Islet of Langerhans (tissue), 1 donor: ENCODE data around the gene VDAC1.
"Not testable (repeated sequence)": the region's sequence is repeated elsewhere in the genome, so short reads cannot be mapped to it uniquely, and the experiment has no call there.

Experiments
- FAIRE-seq: peaks from one replicate; lab custom pipeline; 2011; peaks lifted over from hg19 to GRCh38; lab: Jason Lieb, UNC

The VDAC1 gene

DNA sequence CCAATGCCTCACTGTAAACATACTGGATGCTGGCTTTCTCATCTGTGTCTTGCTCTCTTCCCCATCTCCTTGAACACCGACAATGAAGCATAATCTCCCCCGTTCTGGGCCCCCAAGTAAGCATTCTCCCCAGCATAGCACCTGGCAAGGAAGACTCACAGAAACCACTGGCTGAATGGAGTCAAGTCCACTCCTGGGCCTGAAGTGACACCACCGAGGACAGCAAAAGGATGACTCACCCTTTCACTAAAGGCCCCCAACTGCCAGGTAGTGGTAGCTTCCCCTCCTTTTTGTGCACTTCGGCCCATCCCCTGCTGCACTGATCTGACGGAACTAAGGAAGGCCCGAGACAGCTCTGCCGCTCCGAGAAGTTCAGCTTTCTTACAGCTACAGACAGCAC, 9.4 kb downstream of the VDAC1 start:
- no peak for FAIRE-seq

DNA sequence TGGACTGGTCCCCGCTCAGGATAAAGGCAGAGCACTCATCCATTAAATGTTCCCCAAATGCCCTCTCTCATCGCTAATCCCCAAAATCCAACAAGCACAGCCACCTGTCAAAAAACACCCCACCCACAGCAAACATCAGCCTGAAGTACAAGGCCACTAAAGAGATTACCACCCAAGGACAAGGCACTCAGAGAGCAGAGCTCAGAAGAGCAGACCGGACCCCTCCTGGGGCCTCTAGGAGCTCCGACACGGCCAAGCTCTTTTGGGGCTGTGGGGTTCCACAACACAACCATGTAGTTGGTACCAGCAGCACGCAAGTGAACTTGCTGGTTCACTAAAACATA, 9.8 kb downstream of the VDAC1 start:
- no peak for FAIRE-seq

DNA sequence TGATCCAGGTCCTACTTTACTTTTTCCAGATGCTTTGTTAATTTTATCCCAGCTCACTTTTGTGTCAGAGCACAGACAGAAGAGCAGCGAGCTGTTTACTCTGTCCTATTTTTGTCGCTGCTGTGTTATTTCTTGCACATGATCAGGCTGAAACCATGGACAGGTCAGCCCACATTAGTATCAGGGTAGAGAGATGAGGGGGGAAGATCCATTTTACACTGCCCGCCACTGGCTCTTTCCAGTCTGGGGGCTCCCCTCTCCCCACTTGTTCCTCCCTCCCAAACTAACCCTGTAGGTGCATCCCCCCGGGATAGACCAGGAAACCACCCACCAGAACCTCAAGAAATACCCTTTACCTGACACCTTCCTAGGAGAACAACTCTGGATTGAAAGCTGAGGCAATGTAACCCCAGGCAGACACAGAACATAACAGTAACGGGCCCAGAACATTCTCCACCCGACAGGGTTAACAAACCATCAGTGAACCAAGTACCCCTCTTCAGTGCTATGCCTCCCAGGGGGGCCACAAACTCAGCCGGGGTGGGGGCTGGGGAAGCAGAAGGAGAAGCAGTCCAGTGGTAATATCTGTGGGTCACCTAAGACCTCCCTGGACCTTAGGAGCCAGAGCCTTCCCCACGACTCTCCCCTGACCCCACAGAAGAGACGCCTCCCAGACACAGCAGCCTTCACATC, 10.3 kb downstream of the VDAC1 start:
- no peak for FAIRE-seq

DNA sequence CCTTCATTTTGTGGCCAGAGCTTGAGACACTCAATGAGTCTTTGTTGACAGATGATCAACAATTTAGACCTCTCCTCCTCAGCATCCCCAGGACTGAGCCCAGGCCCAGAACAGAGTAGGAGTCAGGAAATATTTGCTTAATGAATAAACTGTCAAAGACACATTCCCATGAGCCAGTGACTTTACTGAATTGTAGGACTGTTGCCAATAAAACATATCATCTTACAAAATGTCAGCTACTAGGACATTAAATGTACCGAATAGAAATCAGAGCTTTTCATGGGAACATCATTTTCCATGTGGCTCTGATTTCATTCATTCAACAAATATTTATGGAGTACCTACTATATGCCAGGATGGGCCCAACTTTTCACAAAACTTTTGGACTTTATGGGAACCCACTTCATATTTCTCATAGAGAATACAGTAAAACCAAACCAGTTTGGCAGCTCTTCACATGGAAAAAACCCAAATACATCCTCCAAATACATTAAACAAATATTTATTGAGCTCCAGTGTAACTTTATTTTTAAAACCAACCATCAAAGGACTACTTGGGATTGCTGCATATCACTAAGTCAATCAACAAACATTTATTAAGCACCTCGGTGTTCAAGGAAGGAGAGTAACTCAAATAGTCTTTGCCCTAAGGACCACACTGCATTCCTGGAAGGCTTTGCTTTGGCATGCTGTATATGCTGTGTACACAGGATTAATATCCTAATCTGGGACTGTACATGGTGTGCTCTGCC, 11.4 kb downstream of the VDAC1 start:
- FAIRE-seq: no peak

DNA sequence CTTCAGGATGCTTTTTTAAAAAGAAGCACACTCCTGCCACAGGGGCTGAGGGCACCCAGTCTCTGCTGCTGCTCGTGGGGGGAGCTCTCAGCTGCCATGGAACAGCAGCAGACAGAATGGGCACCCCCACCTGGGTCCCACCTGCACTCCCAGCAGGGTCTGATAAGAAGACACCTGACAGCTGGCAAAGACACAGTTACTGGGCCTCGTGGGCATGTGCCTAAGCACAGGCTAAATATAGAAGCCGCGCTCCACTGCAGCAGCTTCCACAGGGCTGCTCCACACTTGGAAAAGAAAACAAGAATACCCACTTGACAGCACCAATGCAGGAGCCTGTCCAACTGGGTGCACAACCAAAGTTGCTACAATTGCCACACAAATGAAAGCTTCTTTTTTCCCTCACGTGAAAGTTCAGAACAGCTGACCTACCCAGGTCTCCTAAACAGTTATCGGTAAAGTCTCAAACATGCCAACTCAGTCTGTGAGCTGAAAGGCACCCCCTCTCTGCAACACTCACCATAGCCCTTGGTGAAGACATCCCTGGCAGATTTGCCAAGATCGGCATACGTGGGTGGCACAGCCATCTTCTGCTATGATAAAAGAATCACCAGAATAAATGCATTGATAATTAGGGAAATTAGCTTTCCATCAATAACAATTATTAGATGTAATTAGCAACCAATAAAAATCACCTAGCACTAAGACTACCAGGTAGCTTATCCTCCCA, 12.2 kb downstream of the VDAC1 start:
- no peak for FAIRE-seq

DNA sequence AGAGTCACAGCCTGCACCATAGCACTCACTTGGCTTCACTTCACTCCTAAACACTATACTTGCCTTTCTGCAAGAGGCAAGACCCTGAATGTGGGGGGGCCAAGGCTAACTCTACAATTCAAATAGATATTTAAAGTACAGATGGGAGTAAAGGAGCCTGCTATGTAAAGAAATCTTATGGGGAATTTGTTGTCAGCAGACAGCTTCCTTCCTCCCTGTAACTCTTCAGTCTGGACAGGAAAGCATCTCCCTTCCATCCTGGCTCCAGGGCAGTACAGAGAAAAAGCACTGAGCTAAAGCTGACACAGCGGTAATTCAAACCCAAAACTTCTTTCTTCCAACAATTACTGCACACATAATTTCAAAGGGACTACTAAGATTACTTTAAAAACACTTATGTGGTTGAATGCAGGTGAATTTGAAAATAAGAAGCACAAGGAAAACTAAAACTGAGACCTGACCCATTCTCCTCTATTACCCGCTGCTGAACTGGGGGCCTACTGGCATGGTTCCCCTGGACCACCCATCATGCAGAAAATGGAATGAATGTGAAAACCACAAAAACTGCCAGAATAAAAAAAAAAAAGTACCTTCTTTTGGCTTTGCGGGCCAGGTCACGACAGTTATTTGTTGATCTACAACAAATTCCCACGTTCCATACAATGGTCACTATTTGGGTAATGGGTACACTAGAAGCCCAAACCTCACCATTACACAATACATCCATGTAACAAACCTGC, 13.4 kb downstream of the VDAC1 start:
- FAIRE-seq: no peak

DNA sequence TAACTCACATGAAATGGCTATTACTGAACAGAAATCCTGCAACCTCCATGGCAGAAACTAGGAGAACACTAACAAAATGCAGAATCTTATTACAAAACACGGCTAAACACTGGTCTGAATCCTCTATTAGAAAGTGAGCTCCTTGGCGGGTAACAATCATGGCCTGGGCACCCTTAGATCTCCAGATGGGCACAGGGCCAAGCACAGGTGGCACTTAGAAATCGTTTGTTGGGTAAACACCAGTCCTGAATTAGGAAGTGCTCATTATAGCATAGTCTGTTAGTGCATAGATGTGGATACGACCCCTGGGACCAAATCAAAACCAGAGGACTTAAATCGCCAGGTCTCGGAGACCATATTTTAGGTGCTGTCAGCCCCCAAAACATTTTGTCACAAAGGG, 14.4 kb downstream of the VDAC1 start:
- no peak for FAIRE-seq

DNA sequence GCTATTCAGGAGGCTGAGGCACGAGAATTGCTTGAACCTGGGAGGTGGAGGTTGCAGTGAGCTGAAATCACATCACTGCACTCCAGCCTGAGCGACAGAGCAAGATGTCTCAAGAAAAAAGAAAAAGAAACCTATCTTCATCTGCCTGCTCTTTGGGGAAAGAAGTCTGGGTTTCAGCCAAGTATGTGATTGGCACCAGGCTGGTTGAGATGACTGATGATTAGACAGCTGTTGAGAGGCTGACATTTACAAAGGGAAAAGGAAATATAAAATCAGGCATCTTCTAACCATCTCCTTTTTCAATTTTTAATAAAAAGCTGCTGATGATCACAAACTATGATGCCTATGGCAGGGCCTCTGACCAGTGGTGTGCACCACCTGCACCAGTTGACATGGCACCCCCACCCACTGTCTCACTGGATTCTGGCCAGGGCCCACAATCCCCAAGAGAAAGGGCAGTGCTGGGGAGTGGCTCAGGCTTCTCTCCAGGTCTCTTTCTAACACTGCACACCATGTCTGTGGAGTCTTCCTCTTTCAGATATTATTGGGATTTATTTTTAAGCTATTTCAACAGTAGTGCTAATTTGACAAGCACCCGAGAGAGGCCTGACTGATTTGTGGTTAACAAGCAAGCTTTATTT, 19.1 kb downstream of the VDAC1 start:
- no peak for FAIRE-seq

DNA sequence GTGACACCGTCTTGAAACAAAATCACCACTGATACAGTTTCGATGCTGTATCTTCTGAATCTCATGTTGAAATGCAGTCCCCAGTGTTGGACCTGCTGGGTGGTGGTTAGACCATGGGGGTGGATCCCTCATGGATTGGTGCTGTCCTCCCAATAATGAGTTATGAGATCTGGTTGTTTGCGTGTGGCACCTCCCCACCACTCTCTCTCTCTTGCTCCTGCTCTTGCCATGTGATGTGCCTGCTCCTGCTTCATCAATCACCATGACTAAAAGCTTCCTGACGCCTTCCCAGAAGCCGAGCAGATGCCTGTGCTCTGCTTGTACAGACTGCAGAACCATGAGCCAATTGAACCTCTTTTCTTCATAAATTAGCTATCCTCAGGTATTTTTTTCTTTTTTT, 21.1 kb downstream of the VDAC1 start:
- FAIRE-seq: no peak

DNA sequence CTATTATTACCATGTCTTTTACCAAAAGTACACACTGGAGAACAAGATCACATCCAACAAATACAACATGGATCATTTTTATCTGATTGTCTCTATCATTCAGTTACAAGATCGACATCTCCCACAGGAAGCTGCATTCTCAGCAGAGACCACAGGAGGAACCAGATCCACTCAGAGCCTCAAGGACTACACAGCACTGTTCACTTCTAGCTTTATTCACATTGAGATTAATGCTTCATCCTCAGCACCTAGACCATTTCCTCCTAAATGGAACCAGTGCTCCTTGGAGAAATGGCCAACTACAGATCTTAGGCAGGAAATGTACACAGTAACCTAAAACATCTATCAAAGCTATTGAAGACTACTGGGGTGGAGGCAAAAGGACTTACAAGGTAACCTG, 23.1 kb downstream of the VDAC1 start:
- no peak for FAIRE-seq

DNA sequence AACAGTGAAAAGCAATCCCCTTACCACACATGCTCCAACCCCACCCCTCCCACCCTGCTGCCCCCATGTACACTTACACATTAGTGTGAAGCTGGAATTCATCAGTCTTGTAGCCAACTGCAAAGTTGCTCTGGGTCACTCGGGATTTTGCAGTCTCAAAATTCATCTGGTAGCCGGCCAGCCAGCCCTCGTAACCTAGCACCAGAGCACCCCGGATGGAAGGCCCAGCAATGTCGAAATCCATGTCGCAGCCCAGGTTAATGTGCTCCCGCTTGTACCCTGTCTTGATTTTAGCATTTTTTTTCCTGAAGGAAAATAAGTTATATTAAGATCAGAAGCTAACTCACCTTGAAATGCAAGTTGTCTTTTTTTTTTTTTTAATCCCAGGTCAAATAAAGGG, 24.1 kb downstream of the VDAC1 start:
- FAIRE-seq: no peak

DNA sequence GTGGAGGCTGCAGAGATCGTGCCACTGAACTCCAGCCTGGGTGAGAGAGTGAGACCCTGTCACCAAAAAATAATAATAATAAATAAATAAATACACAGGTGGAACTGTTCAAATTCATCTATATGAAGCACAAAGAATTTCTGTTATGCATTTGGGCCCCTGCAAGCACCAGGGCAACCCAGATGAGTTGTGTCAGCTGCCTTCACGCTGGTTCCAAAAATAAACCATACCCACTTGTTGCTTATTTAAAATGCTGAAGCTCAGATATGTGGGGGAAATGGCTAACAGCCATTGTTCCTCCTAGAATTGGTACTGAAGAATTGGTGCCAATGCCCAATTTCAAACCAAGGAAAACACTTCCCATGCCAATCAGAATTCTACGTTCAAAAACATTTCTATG, 25.8 kb downstream of the VDAC1 start:
- no peak for FAIRE-seq

DNA sequence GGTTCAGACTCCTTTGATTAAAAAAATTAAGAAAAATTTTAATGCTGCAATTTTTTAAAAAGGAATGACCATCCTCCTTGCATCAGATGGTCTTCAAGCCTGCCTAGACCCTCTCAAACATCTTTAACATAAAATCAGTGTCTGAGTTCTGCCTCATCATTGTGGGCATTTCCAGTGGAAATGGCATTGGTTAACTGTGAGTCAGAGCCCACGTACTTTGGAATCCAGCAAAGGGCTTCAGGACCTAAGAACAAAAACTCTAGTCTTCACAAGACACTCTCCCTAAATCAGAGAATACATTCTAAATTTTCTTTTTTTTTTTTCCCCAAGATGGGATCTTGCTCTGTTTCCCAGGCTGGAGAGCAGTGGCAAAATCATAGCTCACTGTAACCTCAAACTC, 26.9 kb downstream of the VDAC1 start:
- FAIRE-seq: no peak

DNA sequence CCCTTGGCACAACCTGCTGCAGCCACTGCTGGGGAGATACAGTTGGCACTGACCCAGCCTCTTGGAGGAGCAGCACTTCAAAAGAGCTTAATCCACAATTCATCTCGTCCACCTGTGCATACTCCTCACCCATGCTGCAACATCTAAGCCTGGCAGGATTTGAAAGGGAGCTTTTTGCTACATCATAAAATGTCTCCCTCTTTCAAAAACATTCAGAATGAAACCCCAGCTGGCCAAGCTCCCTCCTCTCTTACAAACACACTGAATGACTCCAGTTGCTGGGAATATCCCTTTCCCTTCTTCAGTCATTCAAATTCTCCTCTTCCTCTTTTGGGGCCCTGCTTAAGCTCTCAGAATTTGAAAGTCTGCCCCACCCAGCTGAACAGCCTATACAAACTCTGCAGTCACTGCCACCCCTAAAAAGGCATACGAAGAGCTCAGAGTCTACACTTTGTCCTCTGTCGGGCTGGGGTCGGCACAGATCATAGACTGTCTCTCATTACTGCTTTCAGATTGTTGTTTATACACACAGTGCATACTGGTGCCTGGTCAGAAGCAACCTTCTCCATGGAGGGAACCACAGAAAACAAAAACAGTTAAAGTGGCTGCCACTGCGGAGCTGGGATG, 27.5 kb downstream of the VDAC1 start:
- FAIRE-seq: no peak

DNA sequence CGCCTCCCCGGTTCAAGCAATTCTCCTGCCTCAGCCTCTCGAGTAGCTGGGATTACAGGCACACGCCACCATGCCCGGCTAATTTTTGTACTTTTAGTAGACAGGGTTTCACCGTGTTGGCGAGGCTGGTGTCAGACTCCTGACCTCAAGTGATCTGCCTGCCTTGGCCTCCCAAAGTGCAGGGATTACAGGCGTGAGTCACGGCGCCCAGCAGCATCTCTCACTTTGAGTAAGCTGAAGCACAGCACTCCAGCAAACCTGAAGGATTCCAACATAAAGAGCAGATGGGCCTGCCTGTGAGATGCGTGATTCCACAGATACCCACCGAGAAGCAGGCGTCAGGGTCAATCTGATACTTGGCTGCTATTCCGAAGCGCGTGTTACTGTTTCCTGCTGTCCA, 29.2 kb downstream of the VDAC1 start:
- not testable (repeated sequence) for FAIRE-seq

DNA sequence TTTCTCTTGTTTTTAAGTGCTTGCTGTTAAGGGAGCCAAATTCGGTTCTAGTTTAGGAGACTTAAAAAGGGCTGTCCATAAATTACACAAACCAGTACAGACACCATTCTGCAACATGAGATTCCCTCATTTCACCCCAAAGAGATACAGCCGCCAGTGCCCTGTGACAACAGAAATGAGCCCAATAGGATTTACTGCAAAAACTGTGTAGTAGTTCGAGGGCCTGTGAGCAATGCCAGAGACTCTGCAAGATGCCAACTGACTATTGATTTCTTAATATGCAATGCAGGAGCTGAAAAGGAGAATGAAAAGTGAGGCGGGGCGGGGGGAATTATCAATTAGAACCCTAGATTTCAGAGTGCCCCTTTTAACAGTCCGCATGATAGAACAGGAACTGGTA, 30.6 kb downstream of the VDAC1 start:
- FAIRE-seq: no peak

DNA sequence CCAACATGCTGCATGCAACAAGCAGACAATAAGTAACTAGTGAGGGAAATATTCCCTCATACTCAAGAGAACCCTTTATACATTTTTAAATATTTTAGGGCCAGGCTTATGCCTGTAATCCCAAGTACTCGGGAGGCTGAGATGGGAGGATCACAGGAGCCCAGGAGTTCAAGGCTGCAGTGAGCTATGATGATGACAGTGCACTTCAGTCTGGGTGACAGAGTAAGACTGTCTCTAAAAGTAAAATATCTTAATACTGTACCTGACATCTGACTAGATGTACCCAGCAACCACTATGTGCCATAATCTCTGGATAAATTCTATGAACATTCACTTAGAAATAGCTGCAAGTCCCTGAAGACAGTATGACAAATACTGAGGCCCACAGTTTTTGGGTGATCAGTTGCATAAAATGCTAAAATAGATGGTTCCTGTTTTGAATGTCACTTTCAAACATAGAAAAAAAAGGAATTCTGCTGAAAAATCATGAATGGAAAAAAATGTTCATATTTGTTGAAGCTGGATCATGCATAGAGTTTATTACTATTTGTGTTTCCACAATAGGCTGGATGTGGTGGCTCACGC, 34.4 kb downstream of the VDAC1 start:
- FAIRE-seq: no peak

DNA sequence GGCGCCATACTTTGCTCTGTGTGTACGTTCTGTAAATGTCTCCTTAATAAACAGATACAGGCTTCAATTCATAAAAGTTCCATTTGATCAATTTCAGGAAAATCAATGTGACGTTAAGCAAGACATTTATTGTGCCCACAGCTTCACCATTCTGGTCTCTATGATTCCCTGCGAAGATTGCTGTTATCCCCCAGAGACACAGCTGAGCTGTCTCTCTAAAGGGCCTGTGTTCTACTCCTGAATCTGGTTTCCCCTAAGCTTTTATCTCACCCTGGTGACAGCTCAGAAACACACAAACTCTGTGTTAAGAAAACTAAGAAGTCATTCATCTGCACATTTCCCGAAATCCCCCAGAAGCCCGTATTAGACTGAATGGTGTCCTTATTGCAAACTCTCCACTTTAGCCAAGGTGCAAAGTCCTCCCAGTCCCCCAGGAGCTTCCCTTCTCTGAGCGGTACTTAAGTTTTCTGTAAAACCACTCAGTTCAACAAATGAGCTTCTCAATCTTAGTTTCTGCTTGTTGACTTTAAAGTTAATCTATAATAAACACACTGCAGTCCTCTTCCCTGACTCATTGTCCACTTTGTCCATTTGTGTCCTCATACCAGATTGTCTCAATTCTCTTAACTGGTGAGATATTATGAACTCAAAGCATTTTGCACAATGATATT, 35.0 kb downstream of the VDAC1 start:
- FAIRE-seq: no peak

DNA sequence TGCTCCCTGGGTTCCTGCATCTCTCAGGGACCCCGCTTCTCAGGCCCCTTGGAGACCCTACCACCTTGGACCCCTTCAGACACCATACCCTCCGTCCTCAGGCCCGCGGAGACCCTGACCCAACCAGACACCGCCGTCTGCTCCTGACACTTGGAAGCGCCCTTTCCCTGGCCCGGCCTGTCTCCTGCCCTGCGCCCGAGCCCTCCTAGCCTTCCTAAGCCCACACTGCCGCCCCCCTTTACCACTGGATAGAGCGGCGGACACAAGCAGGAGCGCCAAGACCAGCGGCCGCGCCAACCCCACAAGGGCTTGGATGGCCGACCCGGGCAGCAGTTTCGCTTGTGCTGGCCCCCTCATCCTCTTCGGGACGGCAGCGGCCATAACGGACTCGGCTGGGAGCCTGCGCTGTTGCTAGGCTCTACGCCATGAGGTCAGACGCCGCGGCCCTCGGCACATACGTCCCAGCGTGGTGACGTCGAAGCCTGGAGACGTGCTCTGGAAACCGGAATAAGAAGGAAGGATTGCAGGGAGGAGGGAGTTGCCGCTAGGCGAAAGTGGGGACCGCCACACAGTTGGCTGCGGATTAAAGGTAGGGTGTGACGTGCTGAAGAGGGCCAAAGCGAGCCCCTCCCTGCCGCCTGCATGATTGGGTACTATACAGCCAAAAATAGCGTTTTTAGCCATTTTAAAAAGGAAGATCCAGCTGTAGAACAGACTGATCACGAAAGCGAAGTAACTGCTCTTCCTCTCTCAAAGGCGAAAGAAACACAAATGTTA, 36.4 kb downstream of the VDAC1 start, which contains the start of gene C5orf15:
C5orf15 (minus strand) TSS at position 422 of the 777 bp plus-strand sequence; CDS start at position 381, 41 bp downstream.
- FAIRE-seq: peak; percentile 77

DNA sequence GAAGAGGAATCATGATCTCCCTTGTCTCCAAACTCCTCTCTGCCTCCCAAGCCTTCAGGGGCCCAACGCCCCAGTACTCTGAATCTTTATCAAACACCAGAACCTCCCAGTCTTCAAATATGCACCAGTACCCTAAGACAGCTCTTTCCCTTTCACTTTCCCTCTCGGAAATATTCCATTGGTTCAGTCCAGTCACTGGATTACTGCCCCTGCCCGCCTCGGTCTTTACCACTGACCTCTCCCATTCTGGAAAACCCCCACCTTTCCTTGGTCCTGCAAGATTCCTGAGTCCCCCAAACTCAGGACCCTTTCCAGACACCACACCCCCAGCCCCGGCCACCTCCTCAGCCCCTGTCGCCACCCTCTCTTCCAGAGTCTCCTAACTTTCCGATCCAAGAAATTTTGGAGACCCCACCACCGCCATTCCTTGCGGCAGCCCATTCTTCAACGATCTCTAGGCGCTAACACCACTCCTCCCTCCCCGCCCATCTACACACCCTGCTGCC, 37.0 kb downstream of the VDAC1 start:
- FAIRE-seq: no peak
